Thyroid gland (tissue), 4 donors: ENCODE measurements around the gene MAN2C1. TPM values are rescaled to one million over a fixed set of nuclear protein-coding genes. Genes with fewer than 3 reads are reported as not detected.

Experiments used
- DNase-seq, 2 donors: peaks; one replicate each; pipeline ENCODE4 v3.0.0-alpha.2; 2019
- H3K27ac ChIP-seq, 3 donors: fragments of 200-600 bp; sonication (generic); 1 replicate in 2 of 3; 2 replicates in 1 of 3; pipeline ENCODE4 v1.5.1; 2016 to 2019; ENCODE audit warnings: mild to moderate bottlenecking in 1 of 3, moderate library complexity in 1 of 3
- H3K27me3 ChIP-seq: fragments of 200-600 bp; sonication (generic); one replicate; pipeline ENCODE4 v1.5.1; 2019
- H3K36me3 ChIP-seq, 2 donors: fragments of 200-600 bp; sonication (generic); one replicate each; pipeline ENCODE4 v1.5.1; 2016 to 2019
- H3K4me1 ChIP-seq, 2 donors: fragments of 200-600 bp; sonication (generic); one replicate each; pipeline ENCODE4 v1.5.1; 2017 to 2019
- H3K4me3 ChIP-seq, 3 donors: fragments of 200-600 bp; sonication (generic); replicated peaks in 1 of 3; 1 replicate in 2 of 3; 2 replicates in 1 of 3; pipeline ENCODE4 v1.5.1; 2016; ENCODE audit warnings: mild to moderate bottlenecking in 1 of 3
- H3K9me3 ChIP-seq: fragments of 200-600 bp; sonication (generic); one replicate; pipeline ENCODE4 v1.5.1; 2017
- POLR2A ChIP-seq, 2 donors: fragments of 450-650 bp; IDR thresholded peaks; one replicate each; pipeline ENCODE4 v1.6.1; 2017; ENCODE audit warnings: antibody characterized with exemption in 2 of 2, mild to moderate bottlenecking in 2 of 2, moderate library complexity in 1 of 2
- WGBS, 2 donors: methylation state at CpG; one replicate each; pipeline ENCODE4 v1.1.5; 2017; 5-methylcytosine and 5-hydroxymethylcytosine counted together
- intact Hi-C: fragments of 100-400 bp; cut with DNase I; formaldehyde crosslinking; loops from one replicate; pipeline ENCODE4 v1.15.1; 2023
- total RNA-seq, 4 donors: library from RNA; depleted of rRNA; stranded (reverse); fragments of >200 nt; gene quantifications; one replicate each; pipeline ENCODE4 v1.2.3, GENCODE V29; 2016
- TF ChIP-seq, protein P1 (sequence below), 6 experiments: fragments of 200-600 bp in 3 of 6; fragments of 450-650 bp in 3 of 6; sonication (generic) in 3 of 6; IDR thresholded peaks; one replicate each; pipeline ENCODE4 v1.5.1; 2016 to 2019; ENCODE audit warnings: antibody characterized with exemption in 6 of 6, mild to moderate bottlenecking in 2 of 6, inconsistent platforms in 1 of 6, moderate library complexity in 1 of 6

MAN2C1 gene
- total RNA-seq, 4 donors from 2014 or later, result 200 to 357 (median 226) TPM

DNA sequence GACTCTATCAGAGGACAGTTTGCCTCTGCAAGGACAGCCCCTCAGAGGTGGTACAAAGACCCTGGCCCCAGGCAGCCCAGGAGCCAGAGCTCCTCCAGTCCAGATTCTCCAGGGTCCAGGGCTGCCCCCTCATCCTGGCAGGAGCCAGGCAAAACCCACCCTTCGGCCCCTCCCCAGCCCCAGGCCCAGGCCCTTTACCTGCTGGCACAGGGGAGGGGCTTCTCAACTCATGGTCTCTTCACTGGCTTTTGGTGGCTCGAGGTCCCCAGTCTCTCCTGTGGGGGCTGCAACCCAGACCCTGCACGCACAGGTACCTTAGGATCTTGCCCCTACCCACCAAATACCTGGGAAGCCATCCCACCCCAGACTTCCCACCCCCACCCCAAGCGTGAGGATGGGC lies 13.0 kb downstream of the MAN2C1 start:
- 90 to 100% methylated on average over 1 to 3 of the region's 4 CpGs for WGBS, 2 donors
- H3K27ac ChIP-seq, result no peak overlapping the region
- peaks cover 19 to 26% of the 10 kb centered on the region in 2 donors for H3K36me3 ChIP-seq
- H3K27me3 ChIP-seq, result no peaks in the 10 kb centered on the region
- no peak for DNase-seq
- TF ChIP-seq, protein P1, sequence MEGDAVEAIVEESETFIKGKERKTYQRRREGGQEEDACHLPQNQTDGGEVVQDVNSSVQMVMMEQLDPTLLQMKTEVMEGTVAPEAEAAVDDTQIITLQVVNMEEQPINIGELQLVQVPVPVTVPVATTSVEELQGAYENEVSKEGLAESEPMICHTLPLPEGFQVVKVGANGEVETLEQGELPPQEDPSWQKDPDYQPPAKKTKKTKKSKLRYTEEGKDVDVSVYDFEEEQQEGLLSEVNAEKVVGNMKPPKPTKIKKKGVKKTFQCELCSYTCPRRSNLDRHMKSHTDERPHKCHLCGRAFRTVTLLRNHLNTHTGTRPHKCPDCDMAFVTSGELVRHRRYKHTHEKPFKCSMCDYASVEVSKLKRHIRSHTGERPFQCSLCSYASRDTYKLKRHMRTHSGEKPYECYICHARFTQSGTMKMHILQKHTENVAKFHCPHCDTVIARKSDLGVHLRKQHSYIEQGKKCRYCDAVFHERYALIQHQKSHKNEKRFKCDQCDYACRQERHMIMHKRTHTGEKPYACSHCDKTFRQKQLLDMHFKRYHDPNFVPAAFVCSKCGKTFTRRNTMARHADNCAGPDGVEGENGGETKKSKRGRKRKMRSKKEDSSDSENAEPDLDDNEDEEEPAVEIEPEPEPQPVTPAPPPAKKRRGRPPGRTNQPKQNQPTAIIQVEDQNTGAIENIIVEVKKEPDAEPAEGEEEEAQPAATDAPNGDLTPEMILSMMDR (IDR thresholded peaks at IDR 0.05), result no peak
- TF ChIP-seq POLR2A (IDR thresholded peaks at IDR 0.05), result no peak
- no peaks in the 10 kb centered on the region for H3K4me1 ChIP-seq
- no peak overlapping the region for H3K4me3 ChIP-seq
- no peaks in the 10 kb centered on the region for H3K9me3 ChIP-seq
- intact Hi-C loops, result no loop called here

DNA sequence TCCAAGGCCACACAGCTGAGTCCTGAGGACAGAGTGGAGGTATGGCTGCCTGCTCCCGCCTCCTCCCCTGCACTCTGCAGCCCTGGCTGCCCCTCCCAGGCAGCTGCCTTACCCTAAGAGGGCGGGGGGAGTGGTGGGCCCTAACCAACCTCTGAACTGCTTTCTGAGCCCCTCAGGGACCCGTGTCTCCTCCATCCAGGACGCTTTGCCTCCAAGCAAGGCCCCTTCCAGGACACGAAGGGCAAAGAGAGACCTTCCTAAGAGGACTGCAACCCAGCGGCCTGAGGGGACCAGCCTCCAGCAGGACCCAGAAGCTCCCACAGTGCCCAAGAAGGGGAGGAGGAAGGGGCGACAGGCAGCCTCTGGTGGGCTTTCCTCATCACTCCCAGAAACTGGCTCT lies 14.0 kb downstream of the MAN2C1 start:
- Histone ChIP-seq H3K9me3 (no peaks in the 10 kb centered on the region), H3K27ac (no peak overlapping the region), H3K4me1 (peaks cover 0 to 3% of the 10 kb centered on the region in 2 donors), H3K36me3 (peaks cover 18 to 22% of the 10 kb centered on the region in 2 donors), H3K27me3 (no peaks in the 10 kb centered on the region), H3K4me3 (no peak overlapping the region)
- DNase-seq, result no peak
- no peak for TF ChIP-seq POLR2A (IDR thresholded peaks at IDR 0.05)
- TF ChIP-seq, protein P1 (IDR thresholded peaks at IDR 0.05), result no peak
- intact Hi-C loops, result no loop called here
- 81 to 100% methylated on average over 3 of the region's 7 CpGs for WGBS, 2 donors

DNA sequence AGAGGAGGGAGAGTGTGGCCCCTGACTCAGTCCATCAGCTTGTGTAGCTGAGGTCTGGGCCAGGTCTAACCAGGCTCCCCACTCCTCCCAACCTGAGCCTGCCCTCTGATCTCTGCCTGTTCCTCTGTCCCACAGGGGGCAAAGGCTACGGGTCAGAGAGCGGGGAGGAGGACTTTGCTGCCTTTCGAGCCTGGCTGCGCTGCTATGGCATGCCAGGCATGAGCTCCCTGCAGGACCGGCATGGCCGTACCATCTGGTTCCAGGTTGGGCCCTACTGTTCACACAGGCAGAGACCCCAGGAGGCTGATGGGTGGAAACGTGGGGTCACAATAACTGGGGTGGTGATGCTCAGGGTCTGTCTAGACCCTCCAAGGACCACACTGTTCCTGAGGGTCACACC lies 14.8 kb downstream of the MAN2C1 start:
- H3K4me1 ChIP-seq, result peaks cover 5 to 11% of the 10 kb centered on the region in 2 donors
- TF ChIP-seq POLR2A (IDR thresholded peaks at IDR 0.05), result no peak
- TF ChIP-seq, protein P1 (IDR thresholded peaks at IDR 0.05), result no peak
- no peaks in the 10 kb centered on the region for H3K9me3 ChIP-seq
- H3K27ac ChIP-seq, result no peak overlapping the region
- H3K36me3 ChIP-seq, result peaks cover 10 to 15% of the 10 kb centered on the region in 2 donors
- DNase-seq, result no peak
- intact Hi-C loops, result no loop called here
- WGBS, 2 donors, result 88 to 100% methylated on average over 5 to 7 of the region's 7 CpGs
- no peak overlapping the region for H3K4me3 ChIP-seq
- no peaks in the 10 kb centered on the region for H3K27me3 ChIP-seq

DNA sequence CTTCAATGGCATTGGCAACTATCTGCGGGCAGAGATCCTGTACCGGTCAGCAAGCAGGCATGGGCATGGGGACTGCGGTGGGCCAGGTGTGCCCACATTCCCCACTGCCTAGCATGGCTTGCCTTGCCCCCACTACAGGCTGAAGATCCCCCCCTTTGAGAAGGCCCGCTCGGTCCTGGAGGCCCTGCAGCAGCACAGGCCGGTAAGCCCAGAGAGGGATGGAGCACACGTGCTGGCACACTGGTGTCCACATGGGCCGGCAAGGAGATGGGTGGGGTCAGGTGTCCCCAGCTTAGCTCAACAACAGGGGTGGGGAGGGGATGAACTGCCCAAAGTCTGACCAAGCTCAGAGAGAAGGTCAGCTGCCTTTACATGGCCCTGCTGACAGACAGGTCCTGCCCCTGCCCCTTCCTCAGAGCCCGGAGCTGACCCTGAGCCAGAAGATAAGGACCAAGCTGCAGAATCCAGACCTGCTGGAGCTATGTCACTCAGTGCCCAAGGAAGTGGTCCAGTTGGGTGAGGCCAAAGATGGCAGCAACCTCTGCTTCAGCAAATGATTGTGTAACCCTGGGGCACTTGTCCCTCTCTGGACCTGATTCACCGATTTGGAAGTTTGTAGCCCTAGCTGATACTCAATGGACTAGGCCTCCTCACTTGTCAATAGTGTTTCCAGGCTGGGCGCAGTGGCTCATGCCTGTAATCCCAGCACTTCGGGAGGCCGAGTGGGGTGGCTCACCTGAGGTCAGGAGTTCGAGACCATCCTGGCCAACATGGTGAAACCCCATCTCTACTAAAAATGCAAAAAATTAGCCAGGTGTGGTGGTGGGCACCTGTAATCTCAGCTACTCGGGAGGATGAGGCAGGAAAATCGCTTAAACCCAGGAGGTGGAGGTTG lies 16.0 kb downstream of the MAN2C1 start:
- Histone ChIP-seq H3K36me3 (peaks cover 8 to 15% of the 10 kb centered on the region in 2 donors), H3K27ac (no peak overlapping the region), H3K27me3 (no peaks in the 10 kb centered on the region), H3K4me1 (peaks cover 6 to 12% of the 10 kb centered on the region in 2 donors), H3K9me3 (no peaks in the 10 kb centered on the region), H3K4me3 (no peak overlapping the region)
- intact Hi-C loops, result no loop called here
- WGBS, 2 donors, result 93 to 97% methylated on average over 10 to 13 of the region's 16 CpGs
- no peak for TF ChIP-seq POLR2A (IDR thresholded peaks at IDR 0.05)
- TF ChIP-seq, protein P1 (IDR thresholded peaks at IDR 0.05), result no peak
- no peak for DNase-seq
